Nephron progenitor cell (in vitro differentiated cells): ENCODE results near the gene MPDZ.

Experiments
- DNase-seq: peaks from one replicate; pipeline ENCODE4 v3.0.0; 2021
- H3K27ac Mint-ChIP-seq: 2 replicates; pipeline ENCODE4 v1.8.0; 2021; ENCODE audit warnings: mild to moderate bottlenecking, moderate library complexity, mixed read lengths
- H3K27me3 Mint-ChIP-seq: 2 replicates; pipeline ENCODE4 v1.8.0; 2021; ENCODE audit warnings: mild to moderate bottlenecking, low read depth, mixed read lengths; ENCODE audit not compliant: poor library complexity
- H3K36me3 Mint-ChIP-seq: 2 replicates; pipeline ENCODE4 v1.8.0; 2021; ENCODE audit warnings: low read depth, mixed read lengths
- H3K4me1 Mint-ChIP-seq: 2 replicates; pipeline ENCODE4 v1.8.0; 2021; ENCODE audit warnings: mixed read lengths
- H3K4me3 Mint-ChIP-seq: 2 replicates; pipeline ENCODE4 v1.8.0; 2021; ENCODE audit warnings: mild to moderate bottlenecking, moderate library complexity, mixed read lengths
- H3K9me3 Mint-ChIP-seq: 2 replicates; pipeline ENCODE4 v1.8.0; 2021; ENCODE audit warnings: mild to moderate bottlenecking, moderate library complexity, mixed read lengths
- TF ChIP-seq, protein P1 (sequence below): fragments of 200-600 bp; sonication (generic); IDR thresholded peaks from 2 replicates; pipeline ENCODE4 v1.5.0; 2021; ENCODE audit warnings: antibody characterized with exemption

MPDZ gene

DNA sequence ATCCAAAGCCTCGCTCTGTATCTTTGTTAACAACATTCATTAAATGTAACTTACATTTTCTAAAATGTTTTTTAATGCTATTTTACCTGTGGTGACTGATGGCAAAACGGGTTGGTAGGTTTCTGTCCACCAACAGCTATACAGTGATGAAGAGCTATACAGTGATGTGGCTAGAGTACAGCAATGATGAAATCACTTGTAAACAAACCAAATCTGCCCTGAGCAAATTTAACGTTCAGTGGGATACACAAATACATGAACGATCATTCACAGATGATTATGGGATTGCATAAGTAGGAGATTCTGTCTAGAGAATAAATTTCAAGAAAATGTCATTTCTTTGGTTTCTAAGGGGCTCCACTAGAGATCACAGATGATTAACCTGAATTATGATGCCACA is 132.7 kb downstream of the MPDZ start:
- no peak for DNase-seq
- no peaks in the 10 kb centered on the region for H3K9me3 Mint-ChIP-seq
- H3K27ac Mint-ChIP-seq = no peak overlapping the region
- H3K4me1 Mint-ChIP-seq = peaks cover 12% of the 10 kb centered on the region
- no peak overlapping the region for H3K4me3 Mint-ChIP-seq
- no peaks in the 10 kb centered on the region for H3K27me3 Mint-ChIP-seq
- TF ChIP-seq, protein P1, sequence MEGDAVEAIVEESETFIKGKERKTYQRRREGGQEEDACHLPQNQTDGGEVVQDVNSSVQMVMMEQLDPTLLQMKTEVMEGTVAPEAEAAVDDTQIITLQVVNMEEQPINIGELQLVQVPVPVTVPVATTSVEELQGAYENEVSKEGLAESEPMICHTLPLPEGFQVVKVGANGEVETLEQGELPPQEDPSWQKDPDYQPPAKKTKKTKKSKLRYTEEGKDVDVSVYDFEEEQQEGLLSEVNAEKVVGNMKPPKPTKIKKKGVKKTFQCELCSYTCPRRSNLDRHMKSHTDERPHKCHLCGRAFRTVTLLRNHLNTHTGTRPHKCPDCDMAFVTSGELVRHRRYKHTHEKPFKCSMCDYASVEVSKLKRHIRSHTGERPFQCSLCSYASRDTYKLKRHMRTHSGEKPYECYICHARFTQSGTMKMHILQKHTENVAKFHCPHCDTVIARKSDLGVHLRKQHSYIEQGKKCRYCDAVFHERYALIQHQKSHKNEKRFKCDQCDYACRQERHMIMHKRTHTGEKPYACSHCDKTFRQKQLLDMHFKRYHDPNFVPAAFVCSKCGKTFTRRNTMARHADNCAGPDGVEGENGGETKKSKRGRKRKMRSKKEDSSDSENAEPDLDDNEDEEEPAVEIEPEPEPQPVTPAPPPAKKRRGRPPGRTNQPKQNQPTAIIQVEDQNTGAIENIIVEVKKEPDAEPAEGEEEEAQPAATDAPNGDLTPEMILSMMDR = no peak
- peaks cover 41% of the 10 kb centered on the region for H3K36me3 Mint-ChIP-seq

DNA sequence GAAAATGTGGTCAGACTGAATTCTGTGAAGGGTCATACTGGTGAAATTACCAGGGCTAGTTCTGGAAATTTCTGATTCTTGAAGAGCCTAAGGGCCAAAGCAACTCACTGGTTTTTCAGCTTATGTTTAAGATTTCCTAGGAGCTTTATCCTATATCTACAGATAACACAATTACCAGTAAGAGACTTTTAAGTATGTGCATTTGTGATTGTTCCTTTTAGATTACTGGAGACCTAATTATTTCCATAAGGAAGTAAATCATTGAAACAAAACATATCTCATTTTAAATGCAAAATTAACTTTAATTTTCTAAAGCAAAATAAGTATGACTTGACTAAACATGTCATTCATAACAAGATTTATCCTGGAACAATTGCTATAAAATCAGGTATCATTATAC is 134.2 kb downstream of the MPDZ start:
- no peak for DNase-seq
- Mint-ChIP-seq H3K27ac (no peak overlapping the region), H3K27me3 (no peaks in the 10 kb centered on the region), H3K9me3 (no peaks in the 10 kb centered on the region), H3K4me1 (peaks cover 17% of the 10 kb centered on the region), H3K36me3 (peaks cover 33% of the 10 kb centered on the region), H3K4me3 (no peak overlapping the region)
- TF ChIP-seq, protein P1 = no peak

DNA sequence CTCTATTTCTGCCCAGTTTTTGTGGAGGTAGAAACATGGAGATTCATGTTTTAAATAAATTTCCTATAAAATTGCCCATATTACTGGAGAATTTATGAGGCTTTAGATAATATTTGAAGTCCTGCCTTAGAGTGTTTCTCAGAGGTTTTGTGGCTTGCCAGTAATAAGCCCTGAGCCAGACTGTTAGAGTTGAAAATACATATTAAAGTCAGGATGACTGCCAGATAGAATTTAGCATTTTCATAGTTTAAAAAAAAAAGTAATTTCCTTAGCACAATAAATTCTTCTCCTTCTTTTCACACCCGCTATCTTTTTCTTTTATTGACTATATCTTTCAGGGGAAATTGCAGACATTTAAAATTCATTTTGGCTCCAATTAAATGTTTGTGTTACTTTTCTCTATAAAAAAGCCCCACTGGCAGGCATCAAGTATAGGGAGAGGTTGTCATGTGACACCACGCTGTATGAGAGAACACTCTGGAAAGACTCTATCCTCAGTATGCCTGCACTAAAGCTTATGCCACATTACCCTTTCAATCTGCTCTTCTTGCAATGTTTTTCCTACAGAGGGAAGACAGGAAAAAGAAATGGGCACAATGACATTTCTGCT is 135.2 kb downstream of the MPDZ start:
- peak overlapping the region; percentile 62 for H3K27ac Mint-ChIP-seq
- DNase-seq = no peak
- H3K27me3 Mint-ChIP-seq = no peaks in the 10 kb centered on the region
- no peaks in the 10 kb centered on the region for H3K9me3 Mint-ChIP-seq
- TF ChIP-seq, protein P1 = no peak
- H3K36me3 Mint-ChIP-seq = peaks cover 30% of the 10 kb centered on the region
- peaks cover 17% of the 10 kb centered on the region for H3K4me1 Mint-ChIP-seq
- H3K4me3 Mint-ChIP-seq = no peak overlapping the region

DNA sequence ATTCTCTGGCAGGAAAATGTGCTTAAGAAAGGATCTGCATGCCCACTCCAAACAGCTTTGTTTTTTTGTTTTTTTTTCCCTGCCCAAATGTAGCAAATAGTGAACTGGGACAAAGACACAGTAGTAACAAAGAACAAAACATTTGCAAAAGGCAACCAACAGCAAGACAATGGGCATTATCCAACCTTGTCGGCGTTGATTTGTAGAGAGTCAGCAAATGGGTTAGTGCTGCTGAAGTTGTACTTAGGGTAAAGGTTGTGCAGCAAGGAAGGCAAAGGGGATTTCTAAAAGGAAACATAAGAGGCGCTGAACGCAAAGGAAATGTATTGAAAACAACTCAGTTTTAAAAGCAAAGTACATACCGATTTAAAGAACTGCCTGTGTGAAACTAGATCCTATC is 136.2 kb downstream of the MPDZ start:
- Mint-ChIP-seq H3K4me1 (peaks cover 17% of the 10 kb centered on the region), H3K27me3 (no peaks in the 10 kb centered on the region), H3K36me3 (peaks cover 23% of the 10 kb centered on the region), H3K27ac (peak overlapping the region; percentile 53), H3K9me3 (no peaks in the 10 kb centered on the region), H3K4me3 (no peak overlapping the region)
- TF ChIP-seq, protein P1 = no peak
- no peak for DNase-seq

DNA sequence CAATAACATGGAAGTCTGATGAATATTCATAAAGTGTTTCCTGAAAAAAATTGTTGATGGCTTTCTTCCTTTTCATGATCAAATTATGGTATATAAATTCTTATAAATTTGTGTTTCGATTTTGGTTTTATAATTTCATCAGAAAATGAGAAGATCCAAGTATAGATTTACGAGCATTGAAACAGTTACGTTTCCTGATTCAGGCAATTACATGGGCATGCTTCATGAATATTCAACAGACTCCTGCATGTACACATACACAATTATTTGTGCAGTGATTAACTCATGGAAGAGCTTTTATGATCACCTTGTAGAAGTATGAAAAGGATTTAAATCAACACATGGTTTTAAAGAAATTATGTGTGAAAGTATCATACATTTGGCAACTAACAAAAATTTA is 136.7 kb downstream of the MPDZ start:
- no peak overlapping the region for H3K4me3 Mint-ChIP-seq
- DNase-seq = no peak
- no peaks in the 10 kb centered on the region for H3K27me3 Mint-ChIP-seq
- no peaks in the 10 kb centered on the region for H3K9me3 Mint-ChIP-seq
- peaks cover 17% of the 10 kb centered on the region for H3K4me1 Mint-ChIP-seq
- no peak overlapping the region for H3K27ac Mint-ChIP-seq
- TF ChIP-seq, protein P1 = no peak
- H3K36me3 Mint-ChIP-seq = peaks cover 28% of the 10 kb centered on the region

DNA sequence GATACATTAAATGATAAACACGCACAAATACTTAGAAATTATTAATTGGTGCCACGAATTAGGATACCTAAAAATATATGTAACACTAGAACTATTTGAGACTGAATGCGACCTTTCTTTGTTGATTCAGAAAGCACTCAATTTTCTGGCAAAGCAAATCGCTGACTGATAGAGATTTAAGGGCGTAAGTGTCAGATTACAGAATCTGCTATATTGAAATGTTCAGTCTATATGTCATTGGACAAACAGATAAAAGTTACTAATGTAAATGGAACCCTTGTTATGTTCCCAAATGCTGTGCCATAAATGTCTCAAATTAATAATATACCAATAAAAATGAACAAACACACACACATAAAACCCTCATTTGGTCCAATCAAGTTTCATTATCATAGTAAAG is 137.9 kb downstream of the MPDZ start:
- TF ChIP-seq, protein P1 = no peak
- no peak for DNase-seq
- peaks cover 17% of the 10 kb centered on the region for H3K4me1 Mint-ChIP-seq
- H3K27ac Mint-ChIP-seq = no peak overlapping the region
- peaks cover 26% of the 10 kb centered on the region for H3K36me3 Mint-ChIP-seq
- no peaks in the 10 kb centered on the region for H3K9me3 Mint-ChIP-seq
- H3K27me3 Mint-ChIP-seq = no peaks in the 10 kb centered on the region
- H3K4me3 Mint-ChIP-seq = no peak overlapping the region
